ENCODE data around the gene CARM1.

CARM1 gene

DNA sequence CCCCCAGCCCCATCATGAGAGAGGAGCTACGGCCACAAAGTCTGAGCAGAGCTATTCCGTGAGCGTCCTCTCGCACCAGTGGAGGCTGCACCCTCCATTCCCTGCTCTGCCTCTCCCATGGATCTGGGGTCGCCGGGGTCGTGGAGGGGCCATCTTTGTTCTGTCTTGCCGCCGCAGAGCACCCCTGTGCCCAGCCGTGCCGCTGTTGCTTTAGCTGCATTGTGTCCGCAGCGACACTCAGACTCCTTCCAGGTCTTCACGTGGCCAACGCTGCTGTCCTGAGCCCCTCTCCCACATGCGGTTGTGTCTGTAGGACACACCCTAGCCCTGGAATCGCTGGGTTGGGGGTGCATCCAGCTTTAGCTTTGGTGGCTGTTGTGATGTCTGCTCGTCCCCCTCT lies 41.3 kb downstream of the CARM1 start:
- no peaks in the 10 kb centered on the region for H3K9me3 ChIP-seq (ENCODE audit: low read length)
- no peak overlapping the region for H3K4me3 ChIP-seq (ENCODE audit: low read length)
- H3K27me3 ChIP-seq (ENCODE audit: insufficient read depth, low read length) = no peaks in the 10 kb centered on the region
- H2AFZ ChIP-seq (ENCODE audit: low read depth, low read length) = no peak overlapping the region
- peaks cover 54% of the 10 kb centered on the region for H3K36me3 ChIP-seq (ENCODE audit: insufficient read depth, low read length)
- no peaks in the 10 kb centered on the region for H3K4me1 ChIP-seq (ENCODE audit: insufficient read depth, low read length)

DNA sequence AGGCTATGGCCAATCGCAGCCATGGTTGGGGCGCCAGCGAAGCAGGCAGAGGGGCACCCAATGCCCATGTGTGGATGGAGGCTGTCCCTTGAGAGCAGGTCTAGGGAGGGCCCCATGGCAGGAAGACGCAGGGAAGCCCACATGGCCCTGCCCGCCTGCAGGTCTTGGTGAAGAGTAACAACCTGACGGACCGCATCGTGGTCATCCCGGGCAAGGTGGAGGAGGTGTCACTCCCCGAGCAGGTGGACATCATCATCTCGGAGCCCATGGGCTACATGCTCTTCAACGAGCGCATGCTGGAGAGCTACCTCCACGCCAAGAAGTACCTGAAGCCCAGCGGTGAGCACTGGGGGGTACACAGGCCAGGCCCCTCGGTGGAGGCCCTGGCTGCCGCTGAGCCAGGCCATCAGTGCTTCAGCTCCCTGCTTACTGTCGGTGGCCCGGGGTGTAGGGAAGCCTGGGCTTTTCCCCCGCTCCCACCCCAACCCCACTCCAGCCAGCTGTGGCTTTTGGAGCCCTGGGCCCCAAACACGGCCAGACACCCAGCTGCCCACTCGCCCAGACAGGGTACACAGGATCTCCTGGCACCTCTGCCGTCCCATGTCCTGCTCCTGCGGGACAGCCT lies 42.5 kb downstream of the CARM1 start:
- H3K36me3 ChIP-seq (ENCODE audit: insufficient read depth, low read length) = peaks cover 44% of the 10 kb centered on the region
- H2AFZ ChIP-seq (ENCODE audit: low read depth, low read length) = no peak overlapping the region
- no peaks in the 10 kb centered on the region for H3K27me3 ChIP-seq (ENCODE audit: insufficient read depth, low read length)
- H3K4me1 ChIP-seq (ENCODE audit: insufficient read depth, low read length) = no peaks in the 10 kb centered on the region
- H3K4me3 ChIP-seq (ENCODE audit: low read length) = no peak overlapping the region
- no peaks in the 10 kb centered on the region for H3K9me3 ChIP-seq (ENCODE audit: low read length)

DNA sequence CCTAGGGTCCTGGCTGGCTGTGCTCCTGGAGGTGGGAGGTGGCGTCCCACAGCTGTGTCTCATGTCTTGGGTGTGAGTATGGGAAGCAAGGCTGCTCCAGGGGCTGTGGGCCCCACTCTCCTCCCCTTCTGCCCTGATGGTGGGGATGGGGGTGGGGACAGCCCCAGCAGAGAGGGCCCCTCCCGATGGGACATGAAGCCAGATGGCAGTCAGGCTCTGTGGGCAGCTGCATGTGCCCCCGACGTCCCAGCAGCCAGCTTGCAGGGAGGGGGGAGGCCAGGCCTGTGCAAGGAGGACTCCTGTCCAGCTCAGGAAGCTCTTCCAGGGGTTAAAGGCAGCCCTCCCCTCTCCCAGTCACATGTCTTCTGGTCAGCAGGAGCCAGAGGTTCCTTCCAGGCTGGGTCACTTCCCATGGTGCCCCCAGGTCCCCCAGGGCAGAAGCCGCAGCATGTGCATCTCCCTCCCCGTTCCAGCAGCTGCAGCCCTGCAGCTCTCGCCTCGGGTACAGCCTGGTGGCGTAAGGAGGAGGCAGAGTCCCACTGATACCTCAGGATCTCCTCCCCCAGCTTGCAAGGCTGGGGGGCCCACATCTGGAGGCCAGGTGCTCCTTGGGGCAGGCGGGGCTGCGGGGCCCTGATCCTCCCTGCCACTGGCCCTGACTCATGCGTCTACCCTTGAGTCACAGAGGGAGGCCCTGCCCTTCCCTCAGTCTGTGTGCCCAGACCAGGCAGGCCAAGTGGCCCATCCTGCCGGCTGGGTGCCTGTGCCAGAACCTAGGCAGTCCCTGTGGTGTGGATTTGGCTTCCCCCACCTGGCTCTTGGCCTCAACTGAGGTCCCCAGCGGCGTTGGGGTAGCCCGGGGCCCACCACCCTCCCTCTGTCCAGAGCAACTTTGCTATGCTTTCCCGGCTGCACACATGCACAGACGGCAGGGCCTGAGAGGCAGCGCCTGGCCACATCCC lies 44.1 kb downstream of the CARM1 start:
- H3K9me3 ChIP-seq (ENCODE audit: low read length) = no peaks in the 10 kb centered on the region
- H2AFZ ChIP-seq (ENCODE audit: low read depth, low read length) = no peak overlapping the region
- no peak overlapping the region for H3K4me3 ChIP-seq (ENCODE audit: low read length)
- peaks cover 51% of the 10 kb centered on the region for H3K36me3 ChIP-seq (ENCODE audit: insufficient read depth, low read length)
- no peaks in the 10 kb centered on the region for H3K27me3 ChIP-seq (ENCODE audit: insufficient read depth, low read length)
- no peaks in the 10 kb centered on the region for H3K4me1 ChIP-seq (ENCODE audit: insufficient read depth, low read length)

DNA sequence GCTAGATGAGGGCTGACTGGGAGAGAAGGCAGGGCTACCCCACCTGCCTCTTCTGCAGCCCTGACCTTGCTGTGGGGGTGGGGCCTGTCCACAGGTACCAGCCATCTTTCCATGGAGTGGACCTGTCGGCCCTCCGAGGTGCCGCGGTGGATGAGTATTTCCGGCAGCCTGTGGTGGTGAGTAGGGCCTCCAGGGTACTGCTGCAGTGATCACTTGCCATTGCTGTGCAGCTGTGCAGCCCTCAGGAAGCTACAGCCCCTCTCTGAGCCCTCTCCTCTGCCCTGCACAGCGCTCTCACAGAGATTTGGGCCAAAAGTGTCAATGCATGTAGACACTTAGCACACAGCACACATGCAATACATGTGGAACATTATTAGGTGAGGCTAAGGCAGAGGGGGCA lies 45.2 kb downstream of the CARM1 start:
- no peaks in the 10 kb centered on the region for H3K27me3 ChIP-seq (ENCODE audit: insufficient read depth, low read length)
- H3K9me3 ChIP-seq (ENCODE audit: low read length) = no peaks in the 10 kb centered on the region
- H3K36me3 ChIP-seq (ENCODE audit: insufficient read depth, low read length) = peaks cover 52% of the 10 kb centered on the region
- no peak overlapping the region for H2AFZ ChIP-seq (ENCODE audit: low read depth, low read length)
- H3K4me3 ChIP-seq (ENCODE audit: low read length) = no peak overlapping the region
- no peaks in the 10 kb centered on the region for H3K4me1 ChIP-seq (ENCODE audit: insufficient read depth, low read length)

- Histone ChIP-seq H3K36me3 (ENCODE audit: insufficient read depth, low read length) (peaks cover 50% of the 10 kb centered on the region), H3K9me3 (ENCODE audit: low read length) (no peaks in the 10 kb centered on the region), H2AFZ (ENCODE audit: low read depth, low read length) (no peak overlapping the region), H3K4me1 (ENCODE audit: insufficient read depth, low read length) (no peaks in the 10 kb centered on the region), H3K27me3 (ENCODE audit: insufficient read depth, low read length) (no peaks in the 10 kb centered on the region), H3K4me3 (ENCODE audit: low read length) (no peak overlapping the region)
These were observed 47.0 kb downstream of the CARM1 start for GRCh38 chr19:10918359-10918758.

DNA sequence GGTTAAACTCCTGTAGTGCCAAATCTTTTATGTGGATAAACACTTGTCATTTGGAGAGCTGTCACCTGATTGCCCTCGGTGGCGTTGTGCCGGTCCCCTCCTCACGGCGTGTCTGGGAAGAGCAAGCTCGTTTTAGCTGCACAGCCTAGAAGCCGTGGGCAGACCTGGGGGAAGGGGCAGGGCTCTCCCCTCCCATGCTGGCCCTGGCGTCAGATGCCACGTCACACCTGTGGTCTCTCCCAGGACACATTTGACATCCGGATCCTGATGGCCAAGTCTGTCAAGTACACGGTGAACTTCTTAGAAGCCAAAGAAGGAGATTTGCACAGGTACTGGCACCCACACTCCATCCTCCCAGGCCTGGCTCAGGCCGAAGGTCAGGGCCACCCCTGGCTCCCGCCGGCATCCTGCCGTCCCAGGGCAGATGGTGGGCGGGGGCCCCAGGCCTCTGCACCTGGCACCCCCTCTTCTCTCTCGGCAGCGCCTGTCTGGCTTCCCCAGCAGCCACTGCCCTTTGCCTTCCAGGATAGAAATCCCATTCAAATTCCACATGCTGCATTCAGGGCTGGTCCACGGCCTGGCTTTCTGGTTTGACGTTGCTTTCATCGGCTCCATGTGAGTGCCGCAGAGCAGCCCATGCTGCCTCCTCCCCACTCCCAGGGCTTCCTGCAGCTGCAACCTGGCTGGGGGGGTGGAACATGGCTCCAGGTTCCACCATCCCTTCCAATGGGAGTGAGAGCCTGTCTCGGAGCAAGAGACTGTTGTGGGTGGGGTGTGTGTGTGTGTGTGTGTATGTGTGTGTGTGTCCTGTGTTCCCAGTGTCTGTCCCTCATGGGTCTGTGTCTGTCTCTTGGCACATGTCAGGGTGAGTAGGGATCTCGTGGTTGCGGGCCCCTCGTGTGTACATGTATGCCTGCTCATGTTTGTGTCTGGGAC lies 48.3 kb downstream of the CARM1 start:
- H3K36me3 ChIP-seq (ENCODE audit: insufficient read depth, low read length) = peaks cover 48% of the 10 kb centered on the region
- no peaks in the 10 kb centered on the region for H3K4me1 ChIP-seq (ENCODE audit: insufficient read depth, low read length)
- no peak overlapping the region for H3K4me3 ChIP-seq (ENCODE audit: low read length)
- no peaks in the 10 kb centered on the region for H3K9me3 ChIP-seq (ENCODE audit: low read length)
- no peaks in the 10 kb centered on the region for H3K27me3 ChIP-seq (ENCODE audit: insufficient read depth, low read length)
- H2AFZ ChIP-seq (ENCODE audit: low read depth, low read length) = no peak overlapping the region

GRCh38 chr19:10920288-10920655 lies 48.9 kb downstream of the CARM1 start:
- Histone ChIP-seq H3K9me3 (ENCODE audit: low read length) (no peaks in the 10 kb centered on the region), H3K36me3 (ENCODE audit: insufficient read depth, low read length) (peaks cover 50% of the 10 kb centered on the region), H3K4me1 (ENCODE audit: insufficient read depth, low read length) (no peaks in the 10 kb centered on the region), H3K27me3 (ENCODE audit: insufficient read depth, low read length) (no peaks in the 10 kb centered on the region), H2AFZ (ENCODE audit: low read depth, low read length) (no peak overlapping the region), H3K4me3 (ENCODE audit: low read length) (no peak overlapping the region)

DNA sequence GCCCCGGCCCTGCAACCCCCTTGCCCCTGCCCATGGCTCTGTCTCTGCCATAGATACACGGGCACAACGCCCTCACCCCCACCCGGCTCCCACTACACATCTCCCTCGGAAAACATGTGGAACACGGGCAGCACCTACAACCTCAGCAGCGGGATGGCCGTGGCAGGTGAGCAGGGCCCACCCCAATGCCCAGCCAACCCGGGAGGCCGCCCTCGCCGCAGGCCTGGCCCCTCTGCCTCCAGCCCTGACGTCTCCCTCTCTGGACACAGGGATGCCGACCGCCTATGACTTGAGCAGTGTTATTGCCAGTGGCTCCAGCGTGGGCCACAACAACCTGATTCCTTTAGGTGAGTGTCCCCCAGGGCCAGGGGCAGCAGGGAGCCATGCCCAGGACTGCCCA lies 49.4 kb downstream of the CARM1 start:
- Histone ChIP-seq H3K4me1 (ENCODE audit: insufficient read depth, low read length) (no peaks in the 10 kb centered on the region), H2AFZ (ENCODE audit: low read depth, low read length) (no peak overlapping the region), H3K36me3 (ENCODE audit: insufficient read depth, low read length) (peaks cover 48% of the 10 kb centered on the region), H3K27me3 (ENCODE audit: insufficient read depth, low read length) (no peaks in the 10 kb centered on the region), H3K4me3 (ENCODE audit: low read length) (no peak overlapping the region), H3K9me3 (ENCODE audit: low read length) (no peaks in the 10 kb centered on the region)

DNA sequence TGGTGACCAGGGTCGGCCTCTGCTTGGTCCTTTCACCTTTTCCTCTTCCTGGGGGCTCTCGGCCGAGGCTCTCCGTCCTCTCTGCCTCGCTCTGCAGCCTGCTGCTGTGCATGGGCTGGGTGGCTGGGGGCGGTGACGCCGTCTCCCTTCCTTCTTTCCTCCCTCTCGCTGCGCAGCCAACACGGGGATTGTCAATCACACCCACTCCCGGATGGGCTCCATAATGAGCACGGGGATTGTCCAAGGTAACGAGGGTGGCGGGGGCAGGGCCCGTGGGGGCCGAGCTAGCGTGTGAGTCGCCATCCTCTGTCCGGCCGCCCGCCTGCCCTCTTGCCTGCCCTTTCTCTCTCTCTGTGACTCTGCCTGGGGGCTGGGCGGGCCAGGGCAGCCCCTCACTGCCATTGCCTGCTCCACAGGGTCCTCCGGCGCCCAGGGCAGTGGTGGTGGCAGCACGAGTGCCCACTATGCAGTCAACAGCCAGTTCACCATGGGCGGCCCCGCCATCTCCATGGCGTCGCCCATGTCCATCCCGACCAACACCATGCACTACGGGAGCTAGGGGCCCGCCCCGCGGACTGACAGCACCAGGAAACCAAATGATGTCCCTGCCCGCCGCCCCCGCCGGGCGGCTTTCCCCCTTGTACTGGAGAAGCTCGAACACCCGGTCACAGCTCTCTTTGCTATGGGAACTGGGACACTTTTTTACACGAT lies 50.0 kb downstream of the CARM1 start:
- H3K36me3 ChIP-seq (ENCODE audit: insufficient read depth, low read length) = peaks cover 43% of the 10 kb centered on the region
- H3K9me3 ChIP-seq (ENCODE audit: low read length) = no peaks in the 10 kb centered on the region
- H3K4me3 ChIP-seq (ENCODE audit: low read length) = no peak overlapping the region
- H3K4me1 ChIP-seq (ENCODE audit: insufficient read depth, low read length) = no peaks in the 10 kb centered on the region
- no peaks in the 10 kb centered on the region for H3K27me3 ChIP-seq (ENCODE audit: insufficient read depth, low read length)
- H2AFZ ChIP-seq (ENCODE audit: low read depth, low read length) = no peak overlapping the region

GRCh38 chr19:10921910-10922637 lies 50.7 kb downstream of the CARM1 start:
- Histone ChIP-seq H3K27me3 (ENCODE audit: insufficient read depth, low read length) (no peaks in the 10 kb centered on the region), H3K36me3 (ENCODE audit: insufficient read depth, low read length) (peaks cover 40% of the 10 kb centered on the region), H2AFZ (ENCODE audit: low read depth, low read length) (no peak overlapping the region), H3K4me1 (ENCODE audit: insufficient read depth, low read length) (no peaks in the 10 kb centered on the region), H3K9me3 (ENCODE audit: low read length) (no peaks in the 10 kb centered on the region), H3K4me3 (ENCODE audit: low read length) (no peak overlapping the region)

DNA sequence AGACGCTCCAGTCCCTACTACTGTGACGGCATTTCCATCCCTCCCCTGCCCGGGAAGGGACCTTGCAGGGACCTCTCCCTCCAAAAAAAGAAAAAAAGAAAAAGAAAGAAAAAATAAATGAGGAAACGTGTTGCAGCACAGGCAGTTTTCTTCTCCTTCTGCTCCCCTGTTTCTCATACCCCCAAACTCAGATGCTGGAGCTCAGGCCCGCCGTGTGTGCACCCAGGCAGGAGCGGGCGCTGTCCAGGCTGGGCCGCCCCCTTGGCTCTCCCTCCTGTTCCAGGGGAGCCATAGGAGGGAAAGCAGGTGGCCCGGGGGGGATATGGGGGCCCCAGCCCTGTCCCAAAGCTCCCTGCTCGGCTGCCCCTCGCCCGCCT lies 51.3 kb downstream of the CARM1 start:
- no peak overlapping the region for H3K4me3 ChIP-seq (ENCODE audit: low read length)
- H3K27me3 ChIP-seq (ENCODE audit: insufficient read depth, low read length) = no peaks in the 10 kb centered on the region
- no peaks in the 10 kb centered on the region for H3K9me3 ChIP-seq (ENCODE audit: low read length)
- H3K4me1 ChIP-seq (ENCODE audit: insufficient read depth, low read length) = peaks cover 3% of the 10 kb centered on the region
- H3K36me3 ChIP-seq (ENCODE audit: insufficient read depth, low read length) = peaks cover 43% of the 10 kb centered on the region
- no peak overlapping the region for H2AFZ ChIP-seq (ENCODE audit: low read depth, low read length)

Data from neuron (in vitro differentiated cells).